NCI-H345 treated with DMSO at 0.1 percent for 48 hours (cell line): ENCODE measurements around the gene GFOD1.
"Not testable (repeated sequence)": the region's sequence is repeated elsewhere in the genome, so short reads cannot be mapped to it uniquely, and the experiment has no call there.

Source experiments
- DNase-seq: peaks from one replicate; lab custom pipeline; 2025; ENCODE audit not compliant: unreplicated experiment; lab: John Stamatoyannopoulos, UW

The GFOD1 gene

GRCh38 chr6:13511913-13512717 lies 24.7 kb upstream of the GFOD1 start:
- no peak for DNase-seq

- DNase-seq, result not testable (repeated sequence)
Observed at GRCh38 chr6:13511141-13511571, 23.8 kb upstream of the GFOD1 start.

- DNase-seq, result not testable (repeated sequence)
Observed at GRCh38 chr6:13510433-13510832, 23.0 kb upstream of the GFOD1 start.

DNA sequence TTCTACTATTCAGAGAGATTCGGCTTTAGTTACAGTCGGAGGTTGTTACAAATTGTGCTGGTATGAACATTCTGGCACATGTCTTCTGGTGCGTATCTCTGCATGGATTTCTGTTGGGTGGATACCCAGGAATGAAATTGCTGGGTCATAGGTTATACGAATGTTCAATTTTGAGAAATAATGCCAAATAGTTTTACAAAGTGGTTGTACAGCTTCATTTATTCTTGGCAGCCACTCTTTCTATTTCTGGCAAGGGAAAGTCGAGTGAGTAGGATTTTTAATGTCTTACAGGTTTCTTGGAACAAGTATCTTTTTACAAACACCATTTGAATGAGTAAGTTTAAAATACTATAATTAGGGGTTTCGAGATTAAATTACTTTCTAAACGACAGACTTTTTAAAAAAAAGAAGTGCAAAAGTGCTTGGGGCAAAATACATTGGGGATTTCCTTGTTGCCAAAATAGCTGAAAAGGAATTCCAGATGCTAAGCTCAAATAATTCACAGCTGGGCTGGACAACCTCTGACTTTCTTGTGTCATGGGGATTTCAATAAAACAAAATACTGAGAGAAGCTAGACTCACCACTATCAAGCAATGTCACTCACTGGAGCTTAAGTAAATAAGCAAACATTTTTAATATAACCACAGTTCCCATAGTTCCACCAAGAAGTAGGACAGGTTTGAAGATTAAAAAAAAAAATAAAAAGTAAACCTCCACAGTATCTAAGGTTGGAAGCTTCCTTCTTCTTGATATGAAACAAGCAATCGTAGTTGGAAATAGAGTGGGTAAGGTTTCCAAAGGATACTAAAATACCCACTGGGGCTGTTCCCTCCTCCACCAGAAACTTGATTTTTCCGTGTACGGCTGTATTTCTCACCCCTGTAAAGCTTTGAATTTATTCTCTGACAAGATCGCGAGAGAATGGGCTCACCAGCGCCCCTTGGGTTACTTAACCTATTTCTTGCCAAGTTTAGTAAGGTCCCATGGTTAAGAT lies 21.6 kb upstream of the GFOD1 start:
- no peak for DNase-seq

DNA sequence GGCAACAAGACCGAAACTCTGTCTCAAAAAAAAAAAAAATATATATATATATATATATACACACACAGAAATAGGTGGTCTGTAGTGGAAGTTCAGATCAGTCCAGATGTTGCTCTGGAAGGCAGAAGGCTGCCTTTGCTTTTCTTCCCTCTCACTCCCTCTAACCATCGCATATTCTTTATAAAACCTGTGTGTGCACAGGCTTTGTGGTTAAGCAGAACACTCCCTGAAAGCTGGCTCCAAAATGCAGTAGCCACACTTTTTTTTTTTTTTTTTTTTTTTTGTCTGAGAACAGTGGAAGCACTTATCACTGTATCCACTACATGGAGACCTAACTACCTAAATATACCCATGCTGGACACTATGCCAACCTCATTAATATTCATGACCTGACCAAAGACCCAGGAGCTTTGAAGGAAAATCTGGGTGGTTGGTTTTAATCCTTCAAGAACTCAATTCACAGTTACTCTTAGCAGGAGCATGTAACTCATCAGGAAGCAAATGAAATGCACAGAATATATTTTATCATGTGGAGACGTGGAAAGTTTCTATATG lies 20.0 kb upstream of the GFOD1 start:
- no peak for DNase-seq

GRCh38 chr6:13505345-13505734 lies 17.9 kb upstream of the GFOD1 start:
- DNase-seq, result no peak

DNA sequence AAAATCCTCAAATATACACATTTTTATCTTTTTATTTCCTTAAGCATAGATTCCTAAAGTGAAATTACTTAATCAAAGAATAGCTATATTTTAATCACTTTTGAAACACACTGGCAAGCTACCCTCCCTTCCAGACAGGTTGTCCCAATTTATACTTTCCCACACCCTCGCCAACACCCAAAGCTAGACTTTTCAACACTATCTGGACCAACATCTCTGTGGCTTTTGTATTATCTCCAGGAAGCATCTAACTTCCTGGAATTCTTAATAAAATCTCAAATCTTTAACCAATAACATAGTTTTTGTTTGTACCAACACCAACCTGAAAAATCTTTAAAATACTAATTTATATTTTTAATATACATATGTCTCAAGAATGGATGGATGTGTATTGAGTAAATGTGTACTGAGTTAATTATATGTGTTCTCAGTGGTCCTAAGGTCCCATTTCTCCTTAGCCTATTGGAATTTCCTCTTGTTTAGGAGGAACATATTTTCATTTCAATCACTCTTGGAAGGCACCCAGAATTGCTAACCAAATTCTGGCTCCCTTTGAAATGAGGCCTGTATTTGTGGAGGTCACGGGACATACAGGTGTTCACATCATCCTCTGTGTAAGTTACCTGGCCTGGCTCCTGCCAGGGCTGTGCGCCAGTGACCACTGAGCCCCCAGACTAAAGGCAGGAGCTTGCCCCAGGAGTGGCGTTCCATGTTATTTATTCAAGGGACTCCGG lies 17.4 kb upstream of the GFOD1 start:
- DNase-seq, result no peak

- no peak for DNase-seq
Observed at GRCh38 chr6:13500915-13501314, 13.5 kb upstream of the GFOD1 start.

DNA sequence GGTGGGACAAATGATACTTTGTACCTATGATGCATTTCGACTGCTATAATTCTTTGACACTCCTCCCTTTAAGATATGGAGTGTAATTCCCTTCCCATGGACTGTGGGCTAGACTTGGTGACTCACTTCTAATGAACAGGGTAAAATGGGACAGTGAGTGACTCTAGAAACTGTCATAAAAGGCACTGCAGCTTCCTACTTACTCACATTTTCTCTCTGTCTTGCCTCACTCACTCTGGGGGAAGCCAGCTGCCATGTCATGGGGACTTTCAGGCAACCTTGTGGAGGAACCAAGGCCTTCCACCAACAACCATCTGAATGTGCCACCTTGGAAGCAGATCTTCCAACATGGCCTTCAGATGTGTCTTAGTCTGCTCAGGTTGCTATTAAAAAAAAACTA lies 12.9 kb upstream of the GFOD1 start:
- no peak for DNase-seq

DNA sequence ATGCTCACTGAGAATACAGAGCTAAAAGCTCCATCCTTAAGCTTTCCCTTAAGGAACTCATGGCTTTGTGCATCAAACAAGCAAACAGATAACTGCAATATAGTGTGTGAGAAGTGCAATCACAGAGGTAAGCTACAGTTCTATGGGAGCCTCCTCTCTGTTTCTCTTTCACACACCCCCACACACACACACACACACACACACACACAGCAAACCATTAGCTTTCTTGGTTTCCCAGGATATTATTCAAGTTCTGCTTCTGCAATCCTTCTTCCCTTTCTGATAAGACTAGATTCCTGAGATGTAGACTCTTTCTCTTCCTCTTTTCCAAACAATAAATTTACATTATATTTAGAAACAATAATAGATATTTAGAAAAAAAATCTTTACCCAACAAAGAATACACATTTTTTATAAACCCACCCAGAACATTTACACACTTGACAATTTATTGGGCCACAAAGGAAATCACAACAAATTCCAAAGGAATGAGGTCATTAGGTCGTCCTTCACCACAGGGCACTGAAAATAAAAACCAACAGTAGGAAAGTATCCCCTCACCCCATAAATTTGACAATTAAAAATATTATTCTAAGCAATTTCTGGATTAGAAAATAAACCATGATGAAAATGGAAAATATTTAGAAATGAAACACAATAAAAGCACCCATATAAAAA lies 9.3 kb upstream of the GFOD1 start:
- DNase-seq, result no peak

GRCh38 chr6:13495818-13496217 lies 8.4 kb upstream of the GFOD1 start:
- DNase-seq, result no peak

DNA sequence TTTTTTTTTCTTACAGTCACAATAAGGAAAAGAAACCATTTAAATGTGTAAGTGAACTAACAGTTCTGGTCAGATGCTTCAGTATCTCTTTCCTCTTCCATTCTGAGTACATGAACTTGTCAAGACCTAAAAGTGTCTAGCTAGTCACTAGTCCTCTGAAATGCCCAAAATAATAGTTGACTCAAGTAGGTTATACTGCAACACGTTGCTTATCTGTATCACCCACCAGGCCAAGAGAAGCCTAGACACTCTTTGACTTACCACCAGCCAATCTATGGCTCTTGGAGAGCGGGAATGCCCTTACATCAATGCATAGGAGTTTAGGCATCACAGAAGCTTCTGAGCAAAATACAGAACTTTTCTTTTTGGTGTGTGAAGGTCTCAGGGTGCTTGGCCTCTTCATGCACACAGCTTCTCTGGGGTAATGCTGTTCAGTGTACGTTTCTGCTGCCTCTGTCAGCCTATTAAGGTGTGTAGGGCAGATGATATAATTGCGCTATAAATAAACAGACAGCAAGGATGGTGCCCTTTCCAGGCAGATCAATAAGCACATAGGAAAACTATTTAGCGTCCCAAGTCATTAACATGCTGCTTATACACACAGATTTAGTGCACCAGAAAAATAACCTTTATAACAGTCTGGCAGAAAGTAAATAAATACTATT lies 7.8 kb upstream of the GFOD1 start:
- DNase-seq, result no peak

- DNase-seq, result no peak
Observed at GRCh38 chr6:13494137-13494536, 6.7 kb upstream of the GFOD1 start.

DNA sequence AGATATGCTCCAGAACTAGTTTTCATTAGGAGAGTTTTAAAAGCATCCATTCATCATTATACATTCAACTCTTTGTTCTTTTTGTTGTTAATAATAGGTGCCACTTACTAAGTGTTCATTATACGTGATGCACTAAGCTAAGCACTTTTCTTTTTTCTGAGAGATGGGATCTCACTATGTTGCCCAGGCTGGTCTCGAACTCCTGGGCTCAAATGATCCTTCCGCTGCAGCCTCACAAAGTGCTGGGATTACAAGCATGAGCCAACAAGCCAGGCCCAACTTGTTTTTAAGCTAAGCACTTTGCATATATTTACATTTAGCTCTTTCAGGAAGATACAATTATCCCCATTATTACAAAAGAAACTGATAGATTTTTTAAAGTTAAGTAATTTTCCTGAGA lies 5.7 kb upstream of the GFOD1 start:
- no peak for DNase-seq

DNA sequence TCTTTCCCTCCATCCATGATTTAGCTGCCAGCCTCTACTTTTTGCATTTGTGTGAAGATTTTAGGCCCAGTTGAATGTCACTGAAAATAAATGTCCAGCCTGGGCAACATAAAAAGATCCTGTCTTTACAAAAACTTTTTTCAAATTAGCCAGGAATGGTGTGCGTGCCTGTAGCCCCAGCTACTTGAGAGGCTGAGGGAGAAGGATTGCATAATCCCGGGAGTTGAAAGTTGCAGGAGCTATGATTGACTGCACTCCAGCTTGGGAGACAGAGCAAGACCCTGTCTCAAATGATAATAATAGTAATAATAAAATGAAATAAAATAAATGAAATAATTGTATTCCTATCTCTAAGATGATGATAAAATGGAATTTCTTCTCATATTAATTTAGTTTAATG lies 5.0 kb upstream of the GFOD1 start:
- DNase-seq, result no peak

GRCh38 chr6:13491538-13491937 lies 4.1 kb upstream of the GFOD1 start:
- DNase-seq, result no peak

DNA sequence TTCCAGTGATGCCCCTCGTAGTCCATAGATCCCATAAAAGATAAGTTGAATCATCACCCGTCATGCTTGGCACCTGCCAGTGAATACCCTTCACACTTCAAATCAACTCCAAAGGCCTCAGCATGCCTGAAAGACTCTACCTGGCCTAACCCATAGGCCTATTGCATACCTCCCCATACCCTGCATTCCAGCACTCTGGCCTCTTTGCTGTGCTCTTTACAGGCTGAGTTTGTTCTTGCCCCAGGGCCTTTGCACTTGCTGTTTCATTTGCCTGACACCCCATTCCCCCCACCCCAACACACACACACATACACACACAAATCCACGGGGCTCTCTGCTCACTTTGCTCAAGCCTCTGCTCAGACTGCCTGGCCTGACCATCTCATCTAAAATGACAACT lies 3.0 kb upstream of the GFOD1 start:
- no peak for DNase-seq

DNA sequence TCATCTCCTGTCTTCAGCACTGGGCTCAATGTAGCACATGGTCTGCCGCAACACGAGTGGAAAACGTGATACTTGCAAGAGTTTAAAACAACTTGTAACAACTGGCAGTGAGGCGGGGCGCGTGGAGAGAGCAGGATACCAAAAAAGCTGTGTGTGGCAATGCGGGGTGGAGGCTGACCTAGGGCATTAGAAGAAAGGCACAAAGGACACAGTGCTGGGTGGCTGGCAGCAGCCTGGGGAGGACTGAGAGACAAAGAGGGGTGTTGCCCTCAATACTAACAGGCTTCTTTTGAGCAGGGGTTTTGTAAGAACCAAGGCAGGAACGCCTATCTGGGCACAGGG lies 1.5 kb upstream of the GFOD1 start:
- DNase-seq, result no peak

DNA sequence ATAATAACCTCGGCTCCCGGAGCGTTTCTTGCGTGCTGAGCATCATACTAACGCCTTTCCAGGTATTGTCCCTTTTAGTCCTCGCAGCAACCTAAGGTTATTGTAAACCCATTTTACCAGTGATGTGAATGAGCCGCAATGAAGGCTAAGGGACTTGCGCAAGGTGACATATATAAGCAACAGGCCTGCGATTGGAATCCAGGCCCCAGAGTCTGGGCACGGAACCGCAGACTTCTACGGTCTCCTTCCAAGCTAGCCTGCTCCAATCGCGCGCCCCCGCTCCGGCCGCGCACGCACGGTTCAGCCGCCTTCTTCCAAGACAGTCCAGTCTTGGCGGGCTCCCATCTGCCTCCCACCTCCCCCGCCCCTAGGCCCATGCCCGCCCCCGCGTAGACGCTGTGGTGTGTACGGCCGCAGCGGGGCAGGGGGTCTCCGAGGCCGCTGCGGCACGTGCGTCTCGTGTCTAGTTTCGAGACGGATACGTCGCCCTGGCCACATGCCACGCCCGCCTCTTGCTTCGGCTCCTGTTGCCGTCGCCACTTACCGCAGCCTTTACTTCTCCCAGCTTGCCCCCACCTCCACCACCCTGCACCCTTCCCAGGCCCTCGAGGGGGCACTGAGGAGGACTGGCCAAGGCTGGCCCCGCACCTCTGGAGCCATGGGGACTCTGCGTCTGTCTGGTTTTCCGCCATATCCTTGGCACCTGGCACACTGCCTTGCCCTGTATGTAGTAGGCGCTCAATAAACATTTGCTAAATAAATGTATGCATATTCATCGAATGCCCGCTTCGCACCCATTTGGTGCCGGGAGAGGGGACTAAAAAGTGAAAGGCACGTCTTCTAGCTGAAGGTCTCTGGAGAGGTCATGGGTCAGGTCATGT lies 855 bp upstream of the GFOD1 start:
- DNase-seq, result no peak
